Activated naive CD4-positive, alpha-beta T cell treated with anti-CD3 and anti-CD28 coated beads, Interleukin-2, amount 50 U/mL, for 16 hours (primary cell): Measurements from ENCODE around the gene MAML3.
"Not testable (repeated sequence)": the region's sequence is repeated elsewhere in the genome, so short reads cannot be mapped to it uniquely, and the experiment has no call there.

Source experiments
- DNase-seq: peaks from one replicate; pipeline ENCODE4 v3.0.0-alpha.2; 2020

Gene MAML3

GRCh38 chr4:139956507-139957017 lies 197.4 kb downstream of the MAML3 start:
- no peak for DNase-seq

- no peak for DNase-seq
Observed at GRCh38 chr4:139955600-139955999, 198.4 kb downstream of the MAML3 start.

- DNase-seq = no peak
Observed at GRCh38 chr4:139954512-139954911, 199.5 kb downstream of the MAML3 start.

- no peak for DNase-seq
Observed at GRCh38 chr4:139951021-139951420, 203.0 kb downstream of the MAML3 start.

- DNase-seq = no peak
Observed at GRCh38 chr4:139950568-139950967, 203.4 kb downstream of the MAML3 start.

- not testable (repeated sequence) for DNase-seq
Observed at GRCh38 chr4:139944916-139945315, 209.1 kb downstream of the MAML3 start.

- DNase-seq = no peak
Observed at GRCh38 chr4:139943277-139943676, 210.7 kb downstream of the MAML3 start.

GRCh38 chr4:139942241-139942640 lies 211.7 kb downstream of the MAML3 start:
- DNase-seq = no peak

- no peak for DNase-seq
Observed at GRCh38 chr4:139940600-139940999, 213.4 kb downstream of the MAML3 start.

GRCh38 chr4:139938414-139938813 lies 215.6 kb downstream of the MAML3 start:
- DNase-seq = no peak

- no peak for DNase-seq
Observed at GRCh38 chr4:139935911-139936310, 218.1 kb downstream of the MAML3 start.

- no peak for DNase-seq
Observed at GRCh38 chr4:139934708-139935195, 219.2 kb downstream of the MAML3 start.

GRCh38 chr4:139934057-139934707 lies 219.8 kb downstream of the MAML3 start:
- no peak for DNase-seq

GRCh38 chr4:139933541-139933940 lies 220.4 kb downstream of the MAML3 start:
- DNase-seq = no peak

GRCh38 chr4:139933104-139933503 lies 220.9 kb downstream of the MAML3 start:
- no peak for DNase-seq

- DNase-seq = no peak
Observed at GRCh38 chr4:139924782-139925181, 229.2 kb downstream of the MAML3 start.

- DNase-seq = no peak
Observed at GRCh38 chr4:139922406-139923024, 231.5 kb downstream of the MAML3 start.

GRCh38 chr4:139921429-139922184 lies 232.4 kb downstream of the MAML3 start:
- DNase-seq = no peak

GRCh38 chr4:139920486-139921002 lies 233.4 kb downstream of the MAML3 start:
- no peak for DNase-seq

GRCh38 chr4:139919521-139919920 lies 234.5 kb downstream of the MAML3 start:
- DNase-seq = no peak

GRCh38 chr4:139919004-139919403 lies 235.0 kb downstream of the MAML3 start:
- no peak for DNase-seq

GRCh38 chr4:139918591-139918990 lies 235.4 kb downstream of the MAML3 start:
- no peak for DNase-seq

- no peak for DNase-seq
Observed at GRCh38 chr4:139917896-139918295, 236.1 kb downstream of the MAML3 start.
